SJCRH30 (cell line): ENCODE results near the gene MCF2L2. TPM values are rescaled to one million over a fixed set of nuclear protein-coding genes. Genes with fewer than 3 reads are reported as not detected.

Source experiments
- DNase-seq, 2 experiments: peaks; one replicate each; pipeline ENCODE4 v3.0.0-alpha.2; 2015 to 2020
- H3K27ac ChIP-seq: fragments of 250-450 bp; sonication (Bioruptor Pico); 2 replicates; pipeline ENCODE4 v1.5.1; 2020; ENCODE audit warnings: mild to moderate bottlenecking, moderate library complexity
- H3K27me3 ChIP-seq: fragments of 250-450 bp; sonication (Bioruptor Pico); 2 replicates; pipeline ENCODE4 v1.5.1; 2020; ENCODE audit warnings: mild to moderate bottlenecking, moderate library complexity
- H3K36me3 ChIP-seq: fragments of 250-450 bp; sonication (Bioruptor Pico); 2 replicates; pipeline ENCODE4 v1.5.1; 2020; ENCODE audit warnings: mild to moderate bottlenecking, moderate library complexity
- H3K4me1 ChIP-seq: fragments of 250-450 bp; sonication (Bioruptor Pico); 2 replicates; pipeline ENCODE4 v1.5.1; 2020; ENCODE audit warnings: mild to moderate bottlenecking, moderate library complexity
- H3K4me3 ChIP-seq: fragments of 250-450 bp; sonication (Bioruptor Pico); 2 replicates; pipeline ENCODE4 v1.5.1; 2020; ENCODE audit warnings: mild to moderate bottlenecking, moderate library complexity
- H3K9me3 ChIP-seq: fragments of 250-450 bp; sonication (Bioruptor Pico); replicated peaks from 2 replicates; pipeline ENCODE4 v1.5.1; 2020; ENCODE audit warnings: mild to moderate bottlenecking, moderate library complexity
- total RNA-seq: library from RNA; depleted of rRNA; stranded (reverse); fragments of >200 nt; shearing (Covaris generic); gene quantifications from 2 replicates; pipeline ENCODE4 v1.2.3, GENCODE V29; 2014

MCF2L2 gene
- total RNA-seq, 1 experiment from 2014 or later, result 0.12 TPM

DNA sequence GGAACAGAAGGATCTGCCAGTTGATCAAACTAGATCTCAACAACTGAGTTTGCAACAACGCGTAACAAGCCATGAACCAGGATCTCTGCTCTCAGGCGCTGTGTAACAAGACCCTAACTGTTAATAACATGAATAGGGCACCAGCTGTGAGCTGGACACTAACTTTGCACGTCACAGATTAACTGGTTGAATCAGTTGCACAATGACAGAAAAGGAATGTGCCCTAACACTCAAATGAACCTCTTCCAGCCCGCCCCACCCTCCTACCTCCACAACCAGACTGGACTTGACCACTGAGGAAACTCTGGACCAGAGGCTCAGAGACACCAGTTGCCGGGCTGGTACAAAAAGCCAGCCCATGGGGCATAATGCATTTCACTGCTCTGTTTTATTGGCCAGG lies 34.3 kb downstream of the MCF2L2 start:
- H3K27me3 ChIP-seq, result no peaks in the 10 kb centered on the region
- no peaks in the 10 kb centered on the region for H3K4me1 ChIP-seq
- H3K9me3 ChIP-seq, result no peaks in the 10 kb centered on the region
- H3K4me3 ChIP-seq, result no peak overlapping the region
- peak in 1 of 2 experiments; percentile 36 for DNase-seq
- H3K36me3 ChIP-seq, result no peaks in the 10 kb centered on the region
- H3K27ac ChIP-seq, result no peak overlapping the region

DNA sequence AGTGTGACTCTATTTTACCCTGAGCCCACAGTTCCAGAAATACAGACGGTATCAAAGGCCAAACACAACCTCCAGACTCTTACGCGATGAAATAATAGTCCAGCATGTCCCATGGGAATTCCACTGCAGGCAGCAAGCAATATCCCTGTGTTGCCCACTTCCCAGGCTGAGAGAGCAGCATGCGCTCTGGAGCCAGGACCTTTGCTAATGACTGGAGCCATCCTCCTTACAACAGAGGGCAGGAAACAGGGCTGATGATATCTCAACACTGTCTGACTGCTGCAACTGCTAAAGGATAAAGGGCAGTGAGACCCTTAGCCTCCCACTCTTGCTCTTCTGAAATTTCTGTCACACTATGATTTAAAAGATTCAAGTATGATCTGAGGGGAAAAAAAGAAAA lies 34.8 kb downstream of the MCF2L2 start:
- no peaks in the 10 kb centered on the region for H3K27me3 ChIP-seq
- H3K4me3 ChIP-seq, result no peak overlapping the region
- no peaks in the 10 kb centered on the region for H3K36me3 ChIP-seq
- DNase-seq, result peak; percentile 14 to 46
- no peaks in the 10 kb centered on the region for H3K9me3 ChIP-seq
- H3K27ac ChIP-seq, result no peak overlapping the region
- no peaks in the 10 kb centered on the region for H3K4me1 ChIP-seq

DNA sequence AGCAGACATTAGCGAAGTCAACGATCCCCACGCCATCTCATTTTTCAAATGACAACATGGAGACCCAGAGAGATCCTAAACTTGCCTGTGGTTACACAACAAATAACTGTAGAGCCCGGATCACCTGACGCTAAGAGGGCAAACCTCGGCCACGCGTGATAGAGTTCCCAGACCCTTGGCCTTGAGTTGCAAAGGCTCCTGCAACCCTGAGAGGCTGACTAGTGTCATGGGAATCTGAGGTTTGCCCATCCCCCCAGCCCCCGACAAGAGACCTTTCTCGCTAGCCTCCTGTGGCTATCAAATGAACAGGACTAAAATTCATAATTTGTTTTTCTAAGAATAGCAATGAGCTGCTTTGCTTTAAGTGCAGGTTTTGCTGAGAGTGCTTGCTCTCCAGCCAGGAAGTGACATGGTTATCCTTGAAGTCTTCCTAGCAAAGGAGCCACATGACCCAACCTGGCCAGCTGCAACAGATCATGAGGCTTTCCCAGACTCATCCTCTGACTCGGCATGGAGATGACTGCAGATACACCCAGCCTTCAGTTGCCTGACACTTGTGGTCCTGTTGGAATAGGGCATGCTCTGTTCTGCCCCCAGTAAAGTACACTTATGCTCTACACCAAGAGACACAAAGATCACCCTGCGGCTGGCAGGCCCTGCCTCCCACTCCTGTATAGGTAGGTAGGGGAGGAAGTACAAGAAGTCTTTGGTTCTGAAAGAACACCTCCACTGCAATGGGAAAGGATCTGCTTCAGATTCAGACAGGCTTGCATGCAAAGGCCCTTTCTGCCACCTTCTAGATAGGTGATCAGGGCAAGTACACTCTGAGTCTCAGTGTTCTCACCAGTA lies 36.0 kb downstream of the MCF2L2 start:
- H3K36me3 ChIP-seq, result no peaks in the 10 kb centered on the region
- no peak overlapping the region for H3K4me3 ChIP-seq
- DNase-seq, result no peak
- H3K9me3 ChIP-seq, result no peaks in the 10 kb centered on the region
- H3K4me1 ChIP-seq, result no peaks in the 10 kb centered on the region
- H3K27ac ChIP-seq, result no peak overlapping the region
- no peaks in the 10 kb centered on the region for H3K27me3 ChIP-seq

DNA sequence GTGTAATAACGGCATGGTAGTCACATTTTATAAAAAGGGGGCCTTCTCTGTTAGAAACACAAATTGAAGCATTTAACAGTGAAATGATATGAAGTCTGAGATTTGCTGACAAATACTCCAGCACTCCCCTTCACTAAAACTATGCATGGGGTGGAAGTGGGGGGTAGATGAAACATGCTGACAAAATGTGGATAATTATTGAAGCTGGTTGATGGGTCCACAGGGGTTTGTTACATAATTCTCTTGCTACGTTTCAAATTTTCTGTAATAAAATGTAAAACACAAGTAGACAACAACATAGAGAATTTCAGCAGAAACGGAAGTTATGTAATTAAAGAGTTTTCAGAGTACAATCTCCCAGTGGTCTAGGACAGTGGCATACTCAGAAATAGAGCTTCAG lies 37.0 kb downstream of the MCF2L2 start:
- Histone ChIP-seq H3K9me3 (no peaks in the 10 kb centered on the region), H3K36me3 (no peaks in the 10 kb centered on the region), H3K27me3 (no peaks in the 10 kb centered on the region), H3K4me3 (no peak overlapping the region), H3K4me1 (no peaks in the 10 kb centered on the region), H3K27ac (no peak overlapping the region)
- no peak for DNase-seq

DNA sequence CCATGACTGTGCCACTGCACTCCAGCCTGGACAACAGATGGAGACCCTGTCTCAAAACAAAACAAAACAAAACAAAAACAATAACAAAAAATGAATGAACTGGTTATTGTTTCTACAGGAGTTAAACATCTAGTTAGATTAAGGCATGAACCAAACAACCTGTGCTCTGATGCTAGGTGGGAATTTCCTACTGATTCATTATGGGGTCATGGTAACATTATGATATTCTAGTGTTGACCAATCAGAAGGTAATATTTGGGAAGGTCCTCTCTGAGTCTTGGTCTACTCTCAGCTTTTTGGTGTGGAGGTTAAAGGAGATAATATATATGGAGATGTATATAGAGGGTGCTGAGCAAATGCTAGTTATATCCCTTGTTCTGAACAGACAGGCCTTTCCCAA lies 37.6 kb downstream of the MCF2L2 start:
- Histone ChIP-seq H3K27me3 (no peaks in the 10 kb centered on the region), H3K36me3 (no peaks in the 10 kb centered on the region), H3K9me3 (no peaks in the 10 kb centered on the region), H3K4me3 (no peak overlapping the region), H3K4me1 (no peaks in the 10 kb centered on the region), H3K27ac (no peak overlapping the region)
- DNase-seq, result no peak

DNA sequence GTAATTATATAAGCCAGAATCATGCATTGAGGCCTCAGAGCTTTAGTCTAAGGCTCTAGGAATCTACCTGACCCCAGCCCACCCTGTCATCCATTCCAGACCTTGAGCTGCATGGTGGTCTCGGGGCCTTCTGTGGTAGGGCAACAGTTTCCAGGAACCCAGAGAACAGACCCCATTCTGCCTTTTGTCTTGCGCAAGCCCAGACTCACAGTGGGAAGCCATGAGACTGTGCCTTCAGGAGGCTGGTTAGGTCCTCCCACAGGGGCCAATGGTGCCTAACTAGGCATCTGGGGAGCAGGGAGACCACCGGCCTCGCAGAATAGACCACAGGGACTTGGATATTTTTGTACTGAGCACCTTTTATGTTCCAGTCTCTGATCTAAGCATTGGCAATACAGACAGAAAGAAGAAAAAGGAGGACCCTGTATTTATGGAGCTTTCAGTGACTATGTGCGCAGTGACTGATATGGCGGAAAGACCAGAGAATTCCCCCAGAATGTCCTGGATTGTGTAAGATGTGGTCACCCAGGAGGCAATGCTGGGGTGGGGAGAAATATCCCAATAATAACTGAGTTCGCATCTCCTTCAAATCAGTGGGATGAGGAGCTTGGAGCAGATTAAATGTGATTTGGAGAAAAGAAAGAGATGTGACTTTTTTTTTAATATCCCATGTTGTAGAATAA lies 40.1 kb downstream of the MCF2L2 start:
- Histone ChIP-seq H3K27me3 (no peaks in the 10 kb centered on the region), H3K27ac (no peak overlapping the region)

DNA sequence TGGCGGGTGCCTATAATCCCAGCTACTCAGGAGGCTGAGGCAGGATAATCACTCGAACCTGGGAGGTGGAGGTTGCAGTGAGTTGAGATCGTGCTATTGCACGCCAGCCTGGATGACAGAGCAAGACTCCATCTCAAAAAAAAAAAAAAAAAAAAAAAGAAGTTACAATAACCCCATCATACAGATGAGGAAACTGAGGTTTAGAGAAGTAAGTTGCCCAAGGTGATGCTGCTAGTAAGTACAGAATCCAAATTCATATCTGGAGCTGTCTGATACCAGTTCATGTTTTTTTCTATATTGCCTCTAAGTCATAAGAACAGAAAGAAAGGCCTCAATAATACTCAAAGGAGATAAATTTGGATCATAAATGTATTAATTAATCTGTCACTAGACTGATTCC lies 40.6 kb downstream of the MCF2L2 start:
- Histone ChIP-seq H3K27ac (no peak overlapping the region), H3K4me3 (no peak overlapping the region), H3K36me3 (no peaks in the 10 kb centered on the region), H3K4me1 (no peaks in the 10 kb centered on the region), H3K9me3 (no peaks in the 10 kb centered on the region), H3K27me3 (no peaks in the 10 kb centered on the region)
- no peak for DNase-seq

More for the DNA sequence above, 40.1 kb downstream of the MCF2L2 start:
- no peak for DNase-seq
- no peaks in the 10 kb centered on the region for H3K9me3 ChIP-seq
- no peak overlapping the region for H3K4me3 ChIP-seq
- H3K4me1 ChIP-seq, result no peaks in the 10 kb centered on the region
- no peaks in the 10 kb centered on the region for H3K36me3 ChIP-seq

DNA sequence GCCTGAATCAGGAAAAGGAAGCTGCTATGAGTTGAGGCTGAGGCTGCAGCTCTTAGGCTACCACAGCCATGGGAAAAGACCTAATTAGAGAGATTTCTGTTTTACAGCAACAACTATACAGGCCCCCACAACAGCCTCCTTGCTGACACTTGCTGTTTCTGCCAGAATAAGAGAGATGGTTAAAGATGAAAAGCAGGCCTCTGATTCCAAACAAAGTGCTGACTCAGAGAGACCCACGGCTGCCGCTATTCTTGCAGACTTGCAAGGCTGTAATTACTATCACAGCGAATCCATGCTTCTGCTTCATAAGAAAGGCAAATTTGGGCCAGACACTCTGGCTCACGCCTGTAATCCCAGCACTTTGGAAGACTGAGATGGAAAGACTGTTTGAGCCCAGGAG lies 41.8 kb downstream of the MCF2L2 start:
- H3K4me1 ChIP-seq, result no peaks in the 10 kb centered on the region
- H3K4me3 ChIP-seq, result no peak overlapping the region
- no peaks in the 10 kb centered on the region for H3K36me3 ChIP-seq
- H3K27me3 ChIP-seq, result no peaks in the 10 kb centered on the region
- DNase-seq, result no peak
- no peak overlapping the region for H3K27ac ChIP-seq
- H3K9me3 ChIP-seq, result no peaks in the 10 kb centered on the region

DNA sequence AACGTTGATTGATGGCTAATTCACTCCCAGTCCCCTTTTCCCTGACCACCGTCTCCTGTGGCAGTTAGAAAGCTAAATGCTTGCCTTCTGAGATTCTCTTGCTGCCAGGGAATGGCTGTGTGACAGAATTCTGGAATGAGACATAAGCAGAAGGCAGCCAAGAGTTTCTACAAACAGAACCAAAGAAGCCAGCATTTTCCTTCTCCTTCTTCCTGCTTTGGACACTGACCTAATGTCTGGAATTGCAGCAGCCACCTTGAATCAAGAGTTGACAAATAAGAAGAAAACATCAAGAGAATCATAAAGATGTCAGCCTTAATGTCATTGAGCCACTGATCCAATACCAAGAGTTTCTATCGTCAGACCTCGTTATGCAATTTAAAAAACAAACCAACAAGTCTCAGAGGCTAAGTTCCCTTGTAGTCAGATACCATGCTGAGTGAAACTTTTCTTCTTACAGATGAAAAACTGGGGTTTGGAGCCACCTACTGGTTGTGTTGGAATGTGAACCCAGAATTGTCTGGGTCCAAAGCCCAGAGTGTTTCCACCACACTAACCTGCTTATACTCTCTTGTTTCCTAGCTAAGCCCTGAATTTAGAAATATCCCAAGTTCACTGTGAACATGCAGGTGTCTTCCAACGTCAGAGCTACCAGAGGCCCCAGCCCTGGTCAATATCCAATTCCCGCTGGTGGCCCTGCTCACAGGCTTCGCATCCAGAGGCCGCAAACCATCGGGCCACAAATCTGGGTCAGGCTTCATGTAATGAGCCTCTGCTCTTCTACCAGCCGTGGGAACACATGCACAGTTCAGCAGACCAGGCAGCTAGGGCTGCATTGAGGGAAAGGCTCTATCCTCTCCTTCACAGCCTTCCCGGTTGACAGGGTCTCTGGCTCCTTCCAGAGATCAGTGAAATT lies 42.5 kb downstream of the MCF2L2 start:
- DNase-seq, result peak; percentile 18 to 79
- Histone ChIP-seq H3K36me3 (no peaks in the 10 kb centered on the region), H3K27me3 (no peaks in the 10 kb centered on the region)

DNA sequence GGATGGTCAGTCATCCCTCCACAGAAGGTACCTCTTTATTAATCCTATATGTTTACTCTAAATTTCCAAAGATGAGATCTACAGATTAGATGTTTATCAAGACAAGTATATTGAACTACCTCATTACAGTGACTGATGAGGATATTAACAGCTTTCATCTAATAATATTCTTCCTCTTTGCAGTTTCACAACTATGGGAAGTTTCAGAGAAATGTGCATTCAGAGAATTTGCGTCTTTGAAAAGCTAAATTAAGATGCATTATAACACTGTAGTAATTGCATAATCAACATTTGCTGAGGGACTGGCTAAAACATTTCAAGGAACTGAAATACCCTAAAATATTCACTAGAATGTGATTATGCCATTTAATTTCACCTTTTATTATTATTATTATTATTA lies 46.7 kb downstream of the MCF2L2 start:
- no peaks in the 10 kb centered on the region for H3K27me3 ChIP-seq
- H3K4me1 ChIP-seq, result no peaks in the 10 kb centered on the region
- no peak overlapping the region for H3K4me3 ChIP-seq
- no peaks in the 10 kb centered on the region for H3K36me3 ChIP-seq
- H3K9me3 ChIP-seq, result no peaks in the 10 kb centered on the region
- no peak for DNase-seq
- no peak overlapping the region for H3K27ac ChIP-seq

More for the DNA sequence above, 42.5 kb downstream of the MCF2L2 start:
- Histone ChIP-seq H3K9me3 (no peaks in the 10 kb centered on the region), H3K4me3 (no peak overlapping the region), H3K27ac (no peak overlapping the region), H3K4me1 (no peaks in the 10 kb centered on the region)

DNA sequence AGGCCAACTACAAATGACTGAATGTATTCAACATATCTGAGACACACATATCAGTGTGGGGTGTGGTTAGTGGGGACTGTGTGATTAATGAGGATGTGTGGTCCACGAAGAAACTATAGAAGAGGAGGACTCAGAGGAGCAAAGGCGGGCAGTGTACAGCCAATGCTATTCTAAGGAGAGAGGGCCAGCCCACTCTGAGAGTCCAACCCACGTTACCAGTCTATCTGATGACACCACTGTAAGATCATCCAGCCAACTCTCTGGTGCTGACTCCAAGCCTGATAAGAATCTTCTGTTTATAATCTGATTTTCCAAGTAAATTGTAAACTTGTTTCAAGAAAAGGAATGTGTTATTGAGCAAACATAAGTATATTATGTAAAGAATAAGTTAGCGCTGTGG lies 47.2 kb downstream of the MCF2L2 start:
- DNase-seq, result no peak
- Histone ChIP-seq H3K27ac (no peak overlapping the region), H3K4me3 (no peak overlapping the region), H3K36me3 (no peaks in the 10 kb centered on the region), H3K9me3 (no peaks in the 10 kb centered on the region), H3K27me3 (no peaks in the 10 kb centered on the region), H3K4me1 (no peaks in the 10 kb centered on the region)

DNA sequence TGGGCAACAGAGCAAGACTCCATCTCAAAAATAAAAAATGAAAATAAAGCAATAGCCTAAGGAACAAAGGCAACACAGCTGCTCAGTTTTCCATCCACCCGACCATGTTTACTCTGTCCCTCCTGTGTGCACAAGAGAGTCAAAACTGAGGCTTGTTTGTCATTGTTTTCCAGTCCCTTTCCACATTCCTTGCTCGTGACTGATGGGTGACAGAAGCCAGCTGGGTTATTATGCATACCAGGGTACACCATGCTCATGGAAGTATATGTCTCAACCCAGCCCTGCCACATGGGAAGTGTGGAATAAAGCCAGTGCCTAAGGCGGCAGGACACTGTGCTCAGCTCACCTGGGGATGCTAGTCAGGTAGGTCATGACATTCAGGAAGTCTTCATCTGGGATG lies 49.5 kb downstream of the MCF2L2 start:
- Histone ChIP-seq H3K4me1 (no peaks in the 10 kb centered on the region), H3K36me3 (no peaks in the 10 kb centered on the region), H3K27me3 (no peaks in the 10 kb centered on the region), H3K27ac (no peak overlapping the region), H3K4me3 (no peak overlapping the region), H3K9me3 (no peaks in the 10 kb centered on the region)
- DNase-seq, result no peak

DNA sequence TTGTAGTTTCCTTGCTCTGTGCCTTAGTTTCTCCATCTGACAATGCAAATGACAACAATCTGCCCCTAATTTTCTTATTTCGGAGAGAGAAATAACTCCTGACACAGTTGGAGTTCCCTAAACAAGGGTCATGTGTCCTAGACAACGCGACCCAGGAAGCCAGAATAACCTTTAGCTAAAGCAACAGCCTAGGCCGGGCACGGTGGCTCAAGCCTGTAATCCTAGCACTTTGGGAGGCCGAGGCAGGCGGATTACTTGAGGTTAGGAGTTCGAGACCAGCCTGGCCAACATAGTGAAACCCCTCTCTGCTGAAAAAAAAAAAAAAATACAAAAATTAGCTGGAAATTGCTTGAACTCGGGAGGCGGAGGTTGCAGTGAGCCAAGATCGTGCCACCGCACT lies 49.9 kb downstream of the MCF2L2 start:
- no peaks in the 10 kb centered on the region for H3K27me3 ChIP-seq
- DNase-seq, result no peak
- H3K9me3 ChIP-seq, result no peaks in the 10 kb centered on the region
- no peaks in the 10 kb centered on the region for H3K4me1 ChIP-seq
- H3K36me3 ChIP-seq, result no peaks in the 10 kb centered on the region
- no peak overlapping the region for H3K27ac ChIP-seq
- H3K4me3 ChIP-seq, result no peak overlapping the region

DNA sequence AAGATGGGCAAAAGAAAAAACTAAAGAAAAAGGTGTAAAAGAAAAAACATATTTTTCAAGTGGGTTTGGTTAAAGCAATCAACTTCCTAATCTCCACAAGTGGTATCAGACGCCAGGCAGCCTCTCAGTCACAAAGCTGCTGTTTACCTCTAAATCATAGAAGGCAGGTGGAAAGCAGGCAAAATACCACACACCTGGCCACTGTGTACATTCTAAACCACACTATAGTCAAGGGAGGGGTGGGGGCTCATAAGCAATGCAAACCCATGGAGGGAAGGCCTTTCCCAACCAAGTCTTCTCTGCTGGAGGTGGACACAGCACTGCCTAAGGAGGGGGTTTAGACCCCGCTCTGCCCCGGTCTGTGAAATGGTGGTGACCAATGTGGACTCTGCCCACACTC lies 50.4 kb downstream of the MCF2L2 start:
- Histone ChIP-seq H3K27ac (no peak overlapping the region), H3K4me3 (no peak overlapping the region), H3K27me3 (no peaks in the 10 kb centered on the region), H3K4me1 (no peaks in the 10 kb centered on the region), H3K9me3 (no peaks in the 10 kb centered on the region), H3K36me3 (no peaks in the 10 kb centered on the region)
- DNase-seq, result no peak
